Nephron (organoid): ENCODE measurements around the gene BDKRB2.

ENCODE experiments used
- H3K27ac Mint-ChIP-seq, 3 experiments: 2 replicates each; pipeline ENCODE4 v1.8.0; 2020; ENCODE audit warnings: mixed read lengths in 3 of 3, mild to moderate bottlenecking in 2 of 3, moderate library complexity in 1 of 3
- H3K27me3 Mint-ChIP-seq: 2 replicates; pipeline ENCODE4 v1.8.0; 2021; ENCODE audit warnings: low read depth, mild to moderate bottlenecking, moderate library complexity, mixed read lengths
- H3K36me3 Mint-ChIP-seq: 2 replicates; pipeline ENCODE4 v1.8.0; 2020; ENCODE audit warnings: low read depth, mixed read lengths
- H3K4me1 Mint-ChIP-seq: 2 replicates; pipeline ENCODE4 v1.8.0; 2020; ENCODE audit warnings: mixed read lengths
- H3K4me3 Mint-ChIP-seq, 3 experiments: 2 replicates each; pipeline ENCODE4 v1.8.0; 2020; ENCODE audit warnings: mild to moderate bottlenecking in 3 of 3, mixed read lengths in 3 of 3, moderate library complexity in 2 of 3
- H3K9me3 Mint-ChIP-seq: 2 replicates; pipeline ENCODE4 v1.8.0; 2020; ENCODE audit warnings: mixed read lengths
- TF ChIP-seq, protein P1 (sequence below), 3 experiments: fragments of 200-600 bp; sonication (generic); IDR thresholded peaks; one replicate each; pipeline ENCODE4 v1.5.0; 2021; ENCODE audit warnings: antibody characterized with exemption in 3 of 3; ENCODE audit not compliant: unreplicated experiment in 3 of 3

The BDKRB2 gene

DNA sequence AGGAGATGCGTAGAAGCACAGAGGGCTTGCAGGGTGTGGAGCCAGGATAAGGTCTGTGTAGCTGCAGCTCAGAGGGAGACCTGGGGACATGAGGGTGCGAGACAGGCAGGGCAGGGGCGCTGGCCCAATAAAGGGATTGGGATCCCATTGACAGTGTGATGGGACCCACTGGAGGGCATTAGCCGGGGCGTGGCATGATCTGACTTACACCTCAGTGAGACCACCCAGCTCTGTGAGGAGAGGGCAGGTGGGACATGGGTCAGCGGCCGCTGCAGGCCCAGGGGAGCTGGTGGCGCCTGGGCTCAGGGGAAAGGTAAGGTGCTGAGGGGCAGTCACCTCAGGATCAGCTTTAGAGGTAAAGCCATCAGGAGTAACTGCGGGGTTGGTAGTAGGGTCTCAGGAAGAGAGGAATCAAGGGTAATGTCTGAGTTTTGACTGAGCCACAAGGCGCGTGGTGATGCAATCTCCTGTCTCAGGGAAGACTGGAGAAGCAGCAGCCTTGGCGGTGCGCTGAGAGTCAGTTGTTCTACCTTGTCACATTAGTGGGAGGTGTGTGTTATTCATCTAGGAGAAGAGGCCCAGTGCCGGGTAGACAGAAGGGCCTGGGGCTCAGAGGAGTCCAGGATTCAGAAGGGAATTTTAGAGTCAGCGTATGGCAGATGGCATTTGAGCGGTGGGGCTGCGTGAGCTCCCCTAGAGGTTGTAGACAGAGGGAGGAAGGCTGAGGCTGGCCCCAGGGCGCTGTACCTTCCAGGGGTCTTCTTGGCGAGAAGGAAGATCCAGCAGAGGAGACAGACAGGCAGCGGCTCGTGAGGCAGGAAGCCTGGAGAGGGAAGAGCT, 30.8 kb upstream of the BDKRB2 start:
- H3K27me3 Mint-ChIP-seq, result peaks cover 42% of the 10 kb centered on the region

GRCh38 chr14:96176275-96176674, 28.4 kb upstream of the BDKRB2 start:
- Mint-ChIP-seq H3K36me3 (no peaks in the 10 kb centered on the region), H3K4me1 (peaks cover 43% of the 10 kb centered on the region), H3K4me3 (no peak overlapping the region), H3K27me3 (peaks cover 38% of the 10 kb centered on the region), H3K27ac (peak overlapping the region in 1 of 3 experiments; percentile 63), H3K9me3 (peaks cover 2% of the 10 kb centered on the region)
- TF ChIP-seq, protein P1, sequence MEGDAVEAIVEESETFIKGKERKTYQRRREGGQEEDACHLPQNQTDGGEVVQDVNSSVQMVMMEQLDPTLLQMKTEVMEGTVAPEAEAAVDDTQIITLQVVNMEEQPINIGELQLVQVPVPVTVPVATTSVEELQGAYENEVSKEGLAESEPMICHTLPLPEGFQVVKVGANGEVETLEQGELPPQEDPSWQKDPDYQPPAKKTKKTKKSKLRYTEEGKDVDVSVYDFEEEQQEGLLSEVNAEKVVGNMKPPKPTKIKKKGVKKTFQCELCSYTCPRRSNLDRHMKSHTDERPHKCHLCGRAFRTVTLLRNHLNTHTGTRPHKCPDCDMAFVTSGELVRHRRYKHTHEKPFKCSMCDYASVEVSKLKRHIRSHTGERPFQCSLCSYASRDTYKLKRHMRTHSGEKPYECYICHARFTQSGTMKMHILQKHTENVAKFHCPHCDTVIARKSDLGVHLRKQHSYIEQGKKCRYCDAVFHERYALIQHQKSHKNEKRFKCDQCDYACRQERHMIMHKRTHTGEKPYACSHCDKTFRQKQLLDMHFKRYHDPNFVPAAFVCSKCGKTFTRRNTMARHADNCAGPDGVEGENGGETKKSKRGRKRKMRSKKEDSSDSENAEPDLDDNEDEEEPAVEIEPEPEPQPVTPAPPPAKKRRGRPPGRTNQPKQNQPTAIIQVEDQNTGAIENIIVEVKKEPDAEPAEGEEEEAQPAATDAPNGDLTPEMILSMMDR (IDR thresholded peaks at IDR 0.05; ENCODE audit: unreplicated experiment in 3 of 3), result no peak

More for the DNA sequence above, 30.8 kb upstream of the BDKRB2 start:
- no peak overlapping the region for H3K27ac Mint-ChIP-seq
- TF ChIP-seq, protein P1 (IDR thresholded peaks at IDR 0.05; ENCODE audit: unreplicated experiment in 3 of 3), result no peak
- no peaks in the 10 kb centered on the region for H3K36me3 Mint-ChIP-seq
- H3K9me3 Mint-ChIP-seq, result no peaks in the 10 kb centered on the region
- no peak overlapping the region for H3K4me3 Mint-ChIP-seq
- peaks cover 51% of the 10 kb centered on the region for H3K4me1 Mint-ChIP-seq

- peaks cover 42% of the 10 kb centered on the region for H3K4me1 Mint-ChIP-seq
- no peaks in the 10 kb centered on the region for H3K36me3 Mint-ChIP-seq
- peak overlapping the region in 2 of 3 experiments; percentile 39 to 46 for H3K27ac Mint-ChIP-seq
- peaks cover 2% of the 10 kb centered on the region for H3K9me3 Mint-ChIP-seq
- H3K4me3 Mint-ChIP-seq, result no peak overlapping the region
- TF ChIP-seq, protein P1 (IDR thresholded peaks at IDR 0.05; ENCODE audit: unreplicated experiment in 3 of 3), result no peak
- peaks cover 38% of the 10 kb centered on the region for H3K27me3 Mint-ChIP-seq
Observed at GRCh38 chr14:96176811-96177211, 27.8 kb upstream of the BDKRB2 start.

GRCh38 chr14:96177766-96178375, 26.8 kb upstream of the BDKRB2 start:
- no peak overlapping the region for H3K4me3 Mint-ChIP-seq

DNA sequence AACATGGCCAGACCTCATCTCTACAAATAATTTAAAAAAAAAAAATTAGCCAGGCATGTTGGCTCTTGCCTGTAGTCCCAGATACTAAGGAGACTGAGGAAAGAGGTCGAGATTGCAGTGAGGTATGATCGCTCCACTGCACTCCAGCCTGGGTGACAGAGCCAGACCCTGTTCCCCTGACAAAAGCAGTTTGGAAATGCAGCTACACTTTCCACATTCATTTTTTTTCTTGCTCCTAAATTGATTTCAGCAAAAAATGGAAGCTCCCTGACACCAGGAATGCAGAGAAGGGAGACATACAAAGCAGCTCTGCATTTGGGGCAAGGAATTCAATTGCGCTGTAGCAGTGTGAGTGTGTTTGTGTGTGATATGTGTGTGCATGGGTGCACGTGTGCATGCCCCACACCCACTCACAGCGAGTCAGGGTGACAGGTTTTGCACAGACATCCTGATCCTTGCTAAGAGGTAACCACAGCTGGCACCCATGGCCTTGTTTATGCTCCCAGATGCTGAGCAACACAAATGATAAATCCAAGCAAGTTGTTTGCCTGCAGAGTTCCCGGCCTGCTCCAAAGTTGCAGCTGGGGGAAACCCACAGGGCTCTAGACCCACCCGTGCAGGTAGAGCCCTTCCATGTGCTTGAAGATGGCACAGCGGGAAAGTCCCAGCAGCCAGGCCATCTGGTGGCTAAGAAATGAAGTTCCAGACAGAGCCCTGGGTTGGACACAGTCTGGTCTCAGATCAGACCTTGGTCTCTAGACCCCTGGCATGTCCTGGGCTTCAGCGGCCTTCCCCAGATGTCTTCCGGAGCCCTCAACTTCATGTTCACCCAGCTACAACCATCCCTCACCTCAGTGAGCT, 25.9 kb upstream of the BDKRB2 start:
- Mint-ChIP-seq H3K36me3 (no peaks in the 10 kb centered on the region), H3K9me3 (peaks cover 2% of the 10 kb centered on the region), H3K4me1 (peaks cover 47% of the 10 kb centered on the region), H3K27ac (no peak overlapping the region), H3K27me3 (peaks cover 24% of the 10 kb centered on the region), H3K4me3 (no peak overlapping the region)
- TF ChIP-seq, protein P1 (IDR thresholded peaks at IDR 0.05; ENCODE audit: unreplicated experiment in 3 of 3), result no peak

More at GRCh38 chr14:96177766-96178375, 26.8 kb upstream of the BDKRB2 start:
- Mint-ChIP-seq H3K27ac (no peak overlapping the region), H3K9me3 (peaks cover 2% of the 10 kb centered on the region), H3K27me3 (peaks cover 32% of the 10 kb centered on the region), H3K36me3 (no peaks in the 10 kb centered on the region), H3K4me1 (peaks cover 47% of the 10 kb centered on the region)
- TF ChIP-seq, protein P1 (IDR thresholded peaks at IDR 0.05; ENCODE audit: unreplicated experiment in 3 of 3), result no peak
